Heart left ventricle (tissue), 16 donors: ENCODE results near the gene FBXL3. TPM values are rescaled to one million over a fixed set of nuclear protein-coding genes. Genes with fewer than 3 reads are reported as not detected.

ENCODE experiments used
- ATAC-seq, 4 donors: fragments of 200-7000 bp; cut with Tn5 transposase; one replicate each; pipeline ENCODE4 v1.9.1; 2020 to 2022; ENCODE audit warnings: moderate library complexity in 4 of 4, mild to moderate bottlenecking in 3 of 4, moderate number of reproducible peaks in 1 of 4
- DNase-seq, 5 donors: peaks; one replicate each; pipeline ENCODE4 v3.0.0-alpha.2; 2020
- H3K27ac ChIP-seq, 12 donors: fragments of 200-600 bp; sonication (generic) in 4 of 12; one replicate each; pipeline versions ENCODE4 v1.5.0 to v1.8.0; 2016 to 2022; ENCODE audit warnings: mild to moderate bottlenecking in 2 of 12
- H3K27me3 ChIP-seq, 9 donors: fragments of 200-600 bp; sonication (generic) in 2 of 9; one replicate each; pipeline versions ENCODE4 v1.5.1 to v1.8.0; 2016 to 2022; ENCODE audit warnings: mild to moderate bottlenecking in 3 of 9
- H3K36me3 ChIP-seq, 9 donors: fragments of 200-600 bp; sonication (generic) in 2 of 9; one replicate each; pipeline versions ENCODE4 v1.5.0 to v1.8.0; 2018 to 2022; ENCODE audit warnings: mild to moderate bottlenecking in 2 of 9
- H3K4me1 ChIP-seq, 12 donors: fragments of 200-600 bp; sonication (generic) in 4 of 12; one replicate each; pipeline versions ENCODE4 v1.5.0 to v1.8.0; 2016 to 2022; ENCODE audit warnings: mild to moderate bottlenecking in 3 of 12
- H3K4me3 ChIP-seq, 12 donors: fragments of 200-600 bp; sonication (generic) in 4 of 12; one replicate each; pipeline versions ENCODE4 v1.5.0 to v1.8.0; 2017 to 2022; ENCODE audit warnings: mild to moderate bottlenecking in 9 of 12, moderate library complexity in 4 of 12
- H3K9me3 ChIP-seq, 12 donors: fragments of 200-600 bp; sonication (generic) in 4 of 12; one replicate each; pipeline versions ENCODE4 v1.5.0 to v1.8.0; 2016 to 2022; ENCODE audit warnings: mild to moderate bottlenecking in 1 of 12
- CTCF ChIP-seq, 12 donors: fragments of 200-600 bp; sonication (generic) in 4 of 12; IDR thresholded peaks; one replicate each; pipeline versions ENCODE4 v1.5.0 to v1.8.0; 2018 to 2022; ENCODE audit warnings: antibody characterized with exemption in 12 of 12, mild to moderate bottlenecking in 5 of 12
- POLR2A ChIP-seq, 2 donors: fragments of 450-650 bp; IDR thresholded peaks; one replicate each; pipeline ENCODE4 v1.6.1; 2017; ENCODE audit warnings: antibody characterized with exemption in 2 of 2, mild to moderate bottlenecking in 2 of 2, moderate library complexity in 2 of 2
- WGBS, 4 donors: extraction: QIAGEN DNeasy Blood & Tissue Kit in 2 of 4; methylation state at CpG; one replicate each; pipeline versions ENCODE4 v1.1.5 to v1.1.7; 2013 to 2018; 5-methylcytosine and 5-hydroxymethylcytosine counted together
- intact Hi-C, 10 donors: fragments of 100-400 bp; cut with DNase I; formaldehyde crosslinking; loops; one replicate each; pipeline versions ENCODE4 v1.11.1 to v1.14.2; 2022
- polyA plus RNA-seq, 2 donors: library from polyadenylated mRNA; stranded (reverse); fragments of 200-250 nt; gene quantifications; one replicate each; pipeline ENCODE4 v1.2.3, GENCODE V29; 2013
- total RNA-seq, 9 donors: library from RNA; depleted of rRNA in 2 of 9; stranded (reverse); fragments of >200 nt in 2 of 9; fragmentation: NEBNext Ultra II Directional in 3 of 9; extraction: Animal tissue kit (Norgen Biotek cat#: 25700) in 3 of 9; gene quantifications; one replicate each; pipeline versions ENCODE4 v1.1.0 to v1.2.4, GENCODE V29; 2016 to 2023
- donor health status: ischemic (EF 13 %, LVEDD 7.1; RV severe dilation, severe dysfunction).
- donor health status: healthy with polysubstance abuse.
- donor health status: DM: no; HTN: yes; CAD: no.
- donor health status: DM: no; HTN: no; CAD: no.
- donor health status: ischemic (EF 25% LVEDD 6.9; RV normal size, moderate dysfunction).
- donor health status: ischemic (EF 25% LVEDD 5.7; RV mildly dilated, moderate dysfunction).
- donor health status: healthy.
- donor health status: DM: yes; HTN: yes; CAD: no.
- donor health status: ischemic (EF 35%, LVEDD 5.7; RV mildly dilated, moderate dysfunction).
- donor health status: nonischemic (EF 11% LVEDD 7.7; RV severe dilation, severe dysfunction).
- donor health status: DM: yes; HTN: yes; CAD: no.
- donor health status: PGD.
- donor health status: ischemic (EF 29% LVEDD 5.4; RV normal size, mild dysfunction).
- donor health status: nonischemic (EF 23%, LVEDD 6.1; RV moderate dilation, normal function).

The FBXL3 gene
- total and polyA plus RNA-seq, 11 donors = 11.8 to 50.0 (median 31.4) TPM

- DNase-seq (no peak), ATAC-seq (no peak)
- no peak for TF ChIP-seq POLR2A (IDR thresholded peaks at IDR 0.05)
- no peak for TF ChIP-seq CTCF (IDR thresholded peaks at IDR 0.05)
- H3K4me1 ChIP-seq = peaks cover 0 to 9% (median 0%) of the 10 kb centered on the region in 12 donors
- H3K36me3 ChIP-seq = peaks cover 0 to 13% (median 6%) of the 10 kb centered on the region in 9 donors
- H3K9me3 ChIP-seq = no peaks in the 10 kb centered on the region
- intact Hi-C loops = loop anchor here in 1 of 10 donors (10.0 kb wide), 1 partner anchor 656 kb away; the partner anchor contains the start of gene SLAIN1
- no peaks in the 10 kb centered on the region for H3K27me3 ChIP-seq
- H3K4me3 ChIP-seq = no peak overlapping the region
- WGBS, 4 donors = 55 to 63% (median 57%) methylated on average over 5 of the region's 5 CpGs
- no peak overlapping the region for H3K27ac ChIP-seq
Observed at GRCh38 chr13:77038907-77039480, 12.0 kb upstream of the FBXL3 start.

GRCh38 chr13:77036279-77036678 lies 9.3 kb upstream of the FBXL3 start:
- peaks cover 0 to 3% (median 0%) of the 10 kb centered on the region in 12 donors for H3K9me3 ChIP-seq
- intact Hi-C loops = loop anchor here in 1 of 10 donors (10.0 kb wide), 1 partner anchor 659 kb away; the partner anchor contains the start of gene SLAIN1
- no peaks in the 10 kb centered on the region for H3K27me3 ChIP-seq
- WGBS, 4 donors = 26 to 40% (median 33%) methylated on average over 1 of the region's 1 CpG
- ATAC-seq = no peak
- peaks cover 0 to 9% (median 2%) of the 10 kb centered on the region in 12 donors for H3K4me1 ChIP-seq
- no peak for DNase-seq
- no peak overlapping the region for H3K27ac ChIP-seq
- no peaks in the 10 kb centered on the region for H3K36me3 ChIP-seq
- no peak for TF ChIP-seq CTCF (IDR thresholded peaks at IDR 0.05)
- no peak for TF ChIP-seq POLR2A (IDR thresholded peaks at IDR 0.05)
- no peak overlapping the region for H3K4me3 ChIP-seq

- Histone ChIP-seq H3K9me3 (peaks cover 0 to 3% (median 0%) of the 10 kb centered on the region in 12 donors), H3K4me3 (no peak overlapping the region), H3K4me1 (peaks cover 0 to 9% (median 2%) of the 10 kb centered on the region in 12 donors), H3K27me3 (no peaks in the 10 kb centered on the region), H3K36me3 (no peaks in the 10 kb centered on the region), H3K27ac (no peak overlapping the region)
- intact Hi-C loops = loop anchor here in 1 of 10 donors (10.0 kb wide), 1 partner anchor 660 kb away; the partner anchor contains the start of gene SLAIN1
- TF ChIP-seq POLR2A (IDR thresholded peaks at IDR 0.05) (no peak), CTCF (IDR thresholded peaks at IDR 0.05) (no peak)
- WGBS, 4 donors = 91 to 96% (median 95%) methylated on average over 5 of the region's 5 CpGs
- ATAC-seq (no peak), DNase-seq (no peak)
Observed at GRCh38 chr13:77034881-77035280, 7.9 kb upstream of the FBXL3 start.

GRCh38 chr13:77033717-77034302 lies 6.9 kb upstream of the FBXL3 start:
- DNase-seq (no peak), ATAC-seq (no peak)
- Histone ChIP-seq H3K27ac (no peak overlapping the region), H3K36me3 (no peaks in the 10 kb centered on the region), H3K4me1 (peaks cover 0 to 9% (median 2%) of the 10 kb centered on the region in 12 donors), H3K27me3 (no peaks in the 10 kb centered on the region), H3K9me3 (peaks cover 0 to 3% (median 0%) of the 10 kb centered on the region in 12 donors), H3K4me3 (no peak overlapping the region)
- TF ChIP-seq POLR2A (IDR thresholded peaks at IDR 0.05) (no peak), CTCF (IDR thresholded peaks at IDR 0.05) (no peak)
- intact Hi-C loops = loop anchor here in 1 of 10 donors (10.0 kb wide), 1 partner anchor 661 kb away; the partner anchor contains the start of gene SLAIN1
- WGBS, 4 donors = 94 to 99% (median 98%) methylated on average over 4 of the region's 4 CpGs
